Astrocyte (in vitro differentiated cells and primary cell): ENCODE results near the gene KRT222.

ENCODE experiments used
- EZH2 ChIP-seq: IDR thresholded peaks from 2 replicates; pipeline ENCODE4 v1.6.1; 2012; ENCODE audit warnings: mild to moderate bottlenecking, low read length, inconsistent platforms; ENCODE audit not compliant: insufficient read depth
- TF ChIP-seq, protein P1 (sequence below): IDR thresholded peaks from 2 replicates; pipeline ENCODE4 v1.5.1; 2011; ENCODE audit warnings: low read depth, mild to moderate bottlenecking, inconsistent platforms, low read length, moderate library complexity; ENCODE audit not compliant: insufficient read depth

DNA sequence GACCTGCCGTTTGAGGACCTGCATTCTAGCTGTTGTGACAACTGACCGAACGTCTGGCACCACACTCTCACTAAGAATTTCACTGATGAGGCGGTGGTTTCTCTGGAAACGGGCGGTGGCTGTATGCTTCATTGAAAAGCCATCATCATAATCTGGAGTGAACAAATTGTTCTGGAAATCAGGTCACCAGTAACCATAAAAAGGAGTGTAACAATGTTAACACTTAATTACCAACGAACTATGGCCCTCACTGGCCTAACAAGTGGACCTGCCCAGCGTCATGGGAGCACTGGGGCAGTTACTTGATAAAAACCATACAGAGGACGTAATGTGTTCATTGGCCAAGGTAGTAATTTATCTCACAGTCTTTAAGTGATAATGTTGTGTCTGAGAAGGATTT lies 32.8 kb downstream of the KRT222 start:
- TF ChIP-seq EZH2: no peak
- TF ChIP-seq, protein P1, sequence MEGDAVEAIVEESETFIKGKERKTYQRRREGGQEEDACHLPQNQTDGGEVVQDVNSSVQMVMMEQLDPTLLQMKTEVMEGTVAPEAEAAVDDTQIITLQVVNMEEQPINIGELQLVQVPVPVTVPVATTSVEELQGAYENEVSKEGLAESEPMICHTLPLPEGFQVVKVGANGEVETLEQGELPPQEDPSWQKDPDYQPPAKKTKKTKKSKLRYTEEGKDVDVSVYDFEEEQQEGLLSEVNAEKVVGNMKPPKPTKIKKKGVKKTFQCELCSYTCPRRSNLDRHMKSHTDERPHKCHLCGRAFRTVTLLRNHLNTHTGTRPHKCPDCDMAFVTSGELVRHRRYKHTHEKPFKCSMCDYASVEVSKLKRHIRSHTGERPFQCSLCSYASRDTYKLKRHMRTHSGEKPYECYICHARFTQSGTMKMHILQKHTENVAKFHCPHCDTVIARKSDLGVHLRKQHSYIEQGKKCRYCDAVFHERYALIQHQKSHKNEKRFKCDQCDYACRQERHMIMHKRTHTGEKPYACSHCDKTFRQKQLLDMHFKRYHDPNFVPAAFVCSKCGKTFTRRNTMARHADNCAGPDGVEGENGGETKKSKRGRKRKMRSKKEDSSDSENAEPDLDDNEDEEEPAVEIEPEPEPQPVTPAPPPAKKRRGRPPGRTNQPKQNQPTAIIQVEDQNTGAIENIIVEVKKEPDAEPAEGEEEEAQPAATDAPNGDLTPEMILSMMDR: no peak
